Measurements from ENCODE around the gene VAT1L. TPM values are rescaled to one million over a fixed set of nuclear protein-coding genes. Genes with fewer than 3 reads are reported as not detected.

VAT1L gene
- total and polyA plus RNA-seq, 2 donors (not counting 3 experiments of a cell fraction or from before 2014, with no cell fraction given): 0.46 to 1.5 TPM

- dilution Hi-C loops (cut with MboI; ENCODE audit: extremely low pct_ligation_motif_present, low sequenced_read_pairs) (no loop called here), intact Hi-C loops (cut with micrococcal nuclease) (no loop called here)
- Histone ChIP-seq H3K9me1 (replicated peaks; ENCODE audit: control insufficient read depth, extremely low read depth, insufficient read depth, low read length) (no peaks in the 10 kb centered on the region), H2AFZ (ENCODE audit: low read depth, low read length) (no peak overlapping the region), H3K27me3 (ENCODE audit: control insufficient read depth in 2 of 2, insufficient read depth in 2 of 2, low read length in 2 of 2) (no peaks in the 10 kb centered on the region), H3K79me2 (ENCODE audit: control insufficient read depth, insufficient read depth, low read length) (no peaks in the 10 kb centered on the region), H4K20me1 (replicated peaks; ENCODE audit: control insufficient read depth, extremely low read depth, insufficient read depth, low read length) (no peaks in the 10 kb centered on the region), H3K36me3 (ENCODE audit: control insufficient read depth in 2 of 2, extremely low read depth in 1 of 2, insufficient read depth in 2 of 2, low read length in 2 of 2) (no peaks in the 10 kb centered on the region), H3K9ac (replicated peaks; ENCODE audit: extremely low read depth, insufficient read depth, low read length) (no peak overlapping the region), H3K4me3 (replicated peaks in 1 of 3; ENCODE audit: insufficient read depth in 1 of 3, low read depth in 1 of 3, low read length in 3 of 3) (no peak overlapping the region), H3K4me1 (ENCODE audit: control insufficient read depth, extremely low read depth, insufficient read depth, low read length) (no peaks in the 10 kb centered on the region), H3K9me3 (replicated peaks; ENCODE audit: control insufficient read depth, insufficient read depth, low read length) (no peaks in the 10 kb centered on the region), H3K4me2 (ENCODE audit: insufficient read depth, low read length) (no peak overlapping the region), H3K27ac (ENCODE audit: insufficient read depth, low read depth, low read length) (no peak overlapping the region)
- no peak for FAIRE-seq
- POLR2A ChIA-PET: no interaction called here
- TF ChIP-seq JUN (IDR thresholded peaks at IDR 0.05; ENCODE audit: borderline replicate concordance, insufficient read depth, insufficient read length, low read depth) (no peak), FOS (IDR thresholded peaks at IDR 0.05; ENCODE audit: borderline replicate concordance, insufficient read depth, low read length) (no peak), MYC (IDR thresholded peaks at IDR 0.05; ENCODE audit: low read depth, low read length) (no peak), EZH2 (IDR thresholded peaks at IDR 0.05; ENCODE audit: borderline replicate concordance, low read depth, low read length, severe bottlenecking) (no peak), CTCF (IDR thresholded peaks at IDR 0.05; ENCODE audit: extremely low read depth in 1 of 2, insufficient read depth in 1 of 2, low read depth in 1 of 2, low read length in 2 of 2) (no peak), GATA2 (IDR thresholded peaks at IDR 0.05; ENCODE audit: insufficient read depth, insufficient read length, low read depth, low read length) (no peak), MAX (IDR thresholded peaks at IDR 0.05; ENCODE audit: insufficient read depth, insufficient read length) (no peak)
- BruUV-seq (replicated peaks): no TSS peak
- DNase-seq (ENCODE audit: low read depth, low spot score): no peak
- CTCF ChIA-PET: interaction anchor here (0.6 to 1.8 kb wide), 5 partner anchors 12 to 712 kb away, joined by 3 to 9 read pairs (median 3); no protein-coding TSS in a partner anchor
These were observed 151.6 kb downstream of the VAT1L start for GRCh38 chr16:77939968-77940367.
